Coronary artery (tissue), 2 donors: ENCODE results near the gene DGKD.

Experiments used
- DNase-seq: peaks from one replicate; pipeline ENCODE4 v3.0.0-alpha.2; 2017; ENCODE audit warnings: low spot score
- H3K27ac ChIP-seq, 2 donors: fragments of 200-600 bp; sonication (generic); one replicate each; pipeline ENCODE4 v1.5.1; 2016 to 2019
- H3K4me3 ChIP-seq: fragments of 200-600 bp; sonication (generic); 2 replicates; pipeline ENCODE4 v1.5.1; 2016; ENCODE audit warnings: mild to moderate bottlenecking, moderate library complexity
- CTCF ChIP-seq: fragments of 200-600 bp; sonication (generic); IDR thresholded peaks from one replicate; pipeline ENCODE4 v1.5.1; 2019; ENCODE audit warnings: antibody characterized with exemption

The DGKD gene

DNA sequence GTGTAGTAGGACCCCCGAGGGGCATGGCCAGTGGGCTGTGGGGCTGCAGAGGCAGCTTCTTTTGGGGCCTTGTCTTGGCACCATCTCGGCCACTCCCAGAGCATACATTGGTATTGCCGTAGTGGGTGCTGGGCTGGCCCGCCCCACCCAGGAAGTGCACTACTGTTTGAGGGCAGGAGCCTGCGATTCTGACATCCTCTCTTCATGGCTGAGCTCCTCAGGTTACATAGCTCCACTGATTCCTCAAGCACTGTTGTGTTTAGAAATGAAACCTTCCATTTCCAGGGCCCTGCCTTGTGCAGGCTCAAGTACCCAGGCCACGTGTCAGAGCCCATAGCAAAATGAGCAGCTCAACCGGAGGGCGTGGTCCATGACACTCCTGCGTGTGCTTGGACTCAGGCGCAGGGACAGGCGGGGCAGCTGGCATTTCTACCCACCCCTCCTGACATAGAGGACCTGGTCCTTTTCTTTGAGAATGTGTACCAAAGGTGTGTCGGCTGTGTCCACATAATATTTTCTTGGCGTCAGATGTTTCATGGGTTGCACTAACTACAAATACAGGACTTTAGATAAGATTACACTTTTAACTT lies 67.9 kb downstream of the DGKD start:
- Histone ChIP-seq H3K27ac (peak overlapping the region in 1 of 2 donors; percentile 52), H3K4me3 (no peak overlapping the region)
- peak; percentile 59 for DNase-seq
- TF ChIP-seq CTCF = no peak

GRCh38 chr2:233422649-233423551 lies 68.6 kb downstream of the DGKD start:
- Histone ChIP-seq H3K4me3 (no peak overlapping the region), H3K27ac (no peak overlapping the region)
- TF ChIP-seq CTCF = no peak
- no peak for DNase-seq

GRCh38 chr2:233423552-233423860 lies 69.2 kb downstream of the DGKD start:
- no peak overlapping the region for H3K4me3 ChIP-seq
- DNase-seq = no peak
- no peak overlapping the region for H3K27ac ChIP-seq
- no peak for TF ChIP-seq CTCF

GRCh38 chr2:233424154-233424951 lies 70.1 kb downstream of the DGKD start:
- DNase-seq = peak; percentile 77
- Histone ChIP-seq H3K27ac (peak overlapping the region in 1 of 2 donors; percentile 63), H3K4me3 (no peak overlapping the region)
- TF ChIP-seq CTCF = no peak

DNA sequence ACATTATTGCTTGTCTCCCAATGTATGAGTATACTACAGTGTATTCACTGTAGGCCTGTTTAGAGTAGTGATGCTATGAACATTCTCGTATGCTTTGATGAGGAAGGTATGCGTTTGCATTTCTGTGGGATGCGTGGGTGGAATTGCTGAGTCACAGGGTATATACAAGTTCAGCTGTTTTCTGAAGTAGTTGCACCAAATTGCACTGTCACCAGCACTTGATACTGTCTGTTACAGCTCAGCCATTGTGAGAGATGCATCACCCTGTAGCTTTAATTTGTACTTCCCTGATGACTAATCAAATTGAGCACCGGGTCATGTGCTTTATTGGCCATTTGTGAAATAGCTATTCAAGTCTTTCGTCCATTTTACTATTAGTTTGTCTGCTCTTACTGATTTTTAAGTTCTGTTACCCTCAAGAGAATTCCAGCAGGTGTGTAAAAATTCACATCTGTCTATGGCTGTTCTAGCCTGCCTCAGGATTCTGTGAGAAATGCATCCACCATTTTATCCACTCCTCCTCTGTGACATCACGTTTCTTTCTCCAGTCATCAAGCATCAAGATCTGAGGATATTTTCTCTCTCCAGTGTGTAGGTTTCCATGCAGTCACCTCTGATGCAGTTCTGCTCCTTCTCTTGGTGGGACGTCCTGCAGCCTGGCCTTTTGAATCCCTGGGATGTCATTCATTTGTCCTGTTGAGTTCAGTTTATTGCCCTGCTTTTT lies 72.5 kb downstream of the DGKD start:
- TF ChIP-seq CTCF = no peak
- H3K27ac ChIP-seq = no peak overlapping the region
- no peak for DNase-seq
- H3K4me3 ChIP-seq = no peak overlapping the region

DNA sequence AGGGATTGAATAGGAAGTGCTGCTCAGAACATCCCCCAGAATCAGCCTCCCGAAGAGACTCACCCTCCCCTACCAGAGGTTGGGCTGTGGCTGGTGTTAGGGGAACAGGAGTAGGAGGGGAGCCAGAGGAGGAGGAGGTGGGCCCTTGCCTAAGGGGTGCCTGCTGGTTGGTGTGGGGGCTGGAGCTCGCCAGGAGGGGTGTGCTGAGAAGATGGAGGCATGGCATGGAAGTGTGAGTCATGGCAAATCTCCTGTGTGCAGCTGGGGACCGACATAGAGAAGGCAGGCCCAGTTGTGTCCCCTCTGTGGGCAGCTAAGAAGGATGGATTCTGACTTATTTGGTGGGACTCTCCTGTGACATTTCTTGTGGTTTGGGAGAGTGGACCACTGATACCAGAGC lies 73.7 kb downstream of the DGKD start:
- Histone ChIP-seq H3K4me3 (no peak overlapping the region), H3K27ac (no peak overlapping the region)
- DNase-seq = peak; percentile 66
- TF ChIP-seq CTCF = no peak
